ENCODE results near the gene RBM4. TPM values are rescaled to one million over a fixed set of nuclear protein-coding genes. Genes with fewer than 3 reads are reported as not detected.

Gene RBM4
- total and polyA plus RNA-seq, 2 of the 13 experiments (the other 11 are each of a cell fraction or from before 2014, with no cell fraction given): 126 to 136 TPM

DNA sequence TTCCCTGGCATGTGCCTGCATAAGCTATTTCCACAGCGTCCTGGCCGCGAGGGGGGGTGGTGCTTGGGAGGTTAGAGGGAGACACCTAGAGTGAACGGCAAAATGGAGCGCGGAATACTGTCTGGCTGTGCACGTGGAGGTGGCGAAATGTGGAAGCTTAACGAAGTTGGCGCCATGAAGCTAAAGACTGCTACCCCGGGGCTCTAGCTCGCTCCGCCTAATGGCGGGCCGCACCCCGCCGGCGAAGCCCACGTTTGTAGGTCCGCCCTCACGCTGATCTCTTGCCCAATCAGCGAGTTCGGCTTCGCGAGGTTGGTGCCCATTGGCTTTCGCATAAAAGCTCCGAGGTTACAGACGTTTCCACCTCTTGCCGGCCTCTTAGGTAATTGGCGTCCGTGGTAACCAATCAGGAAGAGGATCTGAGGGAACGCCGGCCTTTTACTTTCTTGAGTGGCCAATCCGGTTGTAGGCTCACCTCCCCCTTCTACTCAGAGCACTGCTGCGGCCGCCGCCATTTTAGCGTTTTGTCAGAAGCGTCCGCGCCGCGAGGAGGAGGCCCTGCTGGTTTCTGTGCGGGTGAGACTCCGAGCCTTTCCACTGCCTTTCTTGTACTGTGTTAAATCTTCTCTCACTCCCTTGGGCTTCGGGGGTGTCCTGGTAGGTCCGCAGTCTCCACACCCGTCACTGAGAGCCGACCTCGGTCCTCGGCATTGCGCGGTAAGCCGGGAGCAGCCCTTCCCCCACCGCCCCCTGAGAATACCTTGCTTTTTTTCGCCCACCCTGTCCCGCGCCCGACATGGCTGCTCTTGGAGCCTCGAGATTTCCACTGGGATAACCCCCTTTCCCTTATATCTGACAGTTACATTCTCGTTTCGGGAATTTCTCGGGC, at the start of gene RBM4 (continued):
- TF ChIP-seq, protein P1, sequence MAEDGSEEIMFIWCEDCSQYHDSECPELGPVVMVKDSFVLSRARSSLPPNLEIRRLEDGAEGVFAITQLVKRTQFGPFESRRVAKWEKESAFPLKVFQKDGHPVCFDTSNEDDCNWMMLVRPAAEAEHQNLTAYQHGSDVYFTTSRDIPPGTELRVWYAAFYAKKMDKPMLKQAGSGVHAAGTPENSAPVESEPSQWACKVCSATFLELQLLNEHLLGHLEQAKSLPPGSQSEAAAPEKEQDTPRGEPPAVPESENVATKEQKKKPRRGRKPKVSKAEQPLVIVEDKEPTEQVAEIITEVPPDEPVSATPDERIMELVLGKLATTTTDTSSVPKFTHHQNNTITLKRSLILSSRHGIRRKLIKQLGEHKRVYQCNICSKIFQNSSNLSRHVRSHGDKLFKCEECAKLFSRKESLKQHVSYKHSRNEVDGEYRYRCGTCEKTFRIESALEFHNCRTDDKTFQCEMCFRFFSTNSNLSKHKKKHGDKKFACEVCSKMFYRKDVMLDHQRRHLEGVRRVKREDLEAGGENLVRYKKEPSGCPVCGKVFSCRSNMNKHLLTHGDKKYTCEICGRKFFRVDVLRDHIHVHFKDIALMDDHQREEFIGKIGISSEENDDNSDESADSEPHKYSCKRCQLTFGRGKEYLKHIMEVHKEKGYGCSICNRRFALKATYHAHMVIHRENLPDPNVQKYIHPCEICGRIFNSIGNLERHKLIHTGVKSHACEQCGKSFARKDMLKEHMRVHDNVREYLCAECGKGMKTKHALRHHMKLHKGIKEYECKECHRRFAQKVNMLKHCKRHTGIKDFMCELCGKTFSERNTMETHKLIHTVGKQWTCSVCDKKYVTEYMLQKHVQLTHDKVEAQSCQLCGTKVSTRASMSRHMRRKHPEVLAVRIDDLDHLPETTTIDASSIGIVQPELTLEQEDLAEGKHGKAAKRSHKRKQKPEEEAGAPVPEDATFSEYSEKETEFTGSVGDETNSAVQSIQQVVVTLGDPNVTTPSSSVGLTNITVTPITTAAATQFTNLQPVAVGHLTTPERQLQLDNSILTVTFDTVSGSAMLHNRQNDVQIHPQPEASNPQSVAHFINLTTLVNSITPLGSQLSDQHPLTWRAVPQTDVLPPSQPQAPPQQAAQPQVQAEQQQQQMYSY (CRISPR knock-in tag; IDR thresholded peaks at IDR 0.05): no peak
- TF ChIP-seq SMARCC2 (IDR thresholded peaks at IDR 0.05) (no peak), ZNF629 (CRISPR knock-in tag; conservative IDR thresholded peaks at IDR 0.05) (no peak), NFIB (CRISPR knock-in tag; IDR thresholded peaks at IDR 0.05; ENCODE audit: borderline replicate concordance) (no peak), ZNF263 (CRISPR knock-in tag; IDR thresholded peaks at IDR 0.05) (no peak), ZFP37 (CRISPR knock-in tag; IDR thresholded peaks at IDR 0.05; ENCODE audit: borderline replicate concordance) (no peak), NR2F2 (IDR thresholded peaks at IDR 0.05; ENCODE audit: borderline replicate concordance, low read depth) (no peak), ZNF841 (CRISPR knock-in tag; IDR thresholded peaks at IDR 0.05; ENCODE audit: borderline replicate concordance) (no peak), ZKSCAN5 (CRISPR knock-in tag; IDR thresholded peaks at IDR 0.05) (no peak), ZNF501 (CRISPR knock-in tag; IDR thresholded peaks at IDR 0.05) (peak; percentile 71), GLI4 (CRISPR knock-in tag; IDR thresholded peaks at IDR 0.05; ENCODE audit: borderline replicate concordance) (no peak), FOXA3 (CRISPR knock-in tag; IDR thresholded peaks at IDR 0.05) (0 out of 2 replicates have a peak, but pooled peaks have one; percentile 20), ATF7 (IDR thresholded peaks at IDR 0.05) (no peak), ATF7 (CRISPR knock-in tag; IDR thresholded peaks at IDR 0.05) (no peak), HNF4G (IDR thresholded peaks at IDR 0.05; ENCODE audit: borderline replicate concordance, low read depth, low read length) (no peak; the same call in 1 of the 2 replicates), HNF4G (CRISPR knock-in tag; IDR thresholded peaks at IDR 0.05; ENCODE audit: borderline replicate concordance, low read depth) (no peak), ZMYM3 (CRISPR knock-in tag; IDR thresholded peaks at IDR 0.05) (no peak), ZNF644 (CRISPR knock-in tag; IDR thresholded peaks at IDR 0.05; ENCODE audit: low read depth) (no peak)
- TF ChIP-seq, protein P2, sequence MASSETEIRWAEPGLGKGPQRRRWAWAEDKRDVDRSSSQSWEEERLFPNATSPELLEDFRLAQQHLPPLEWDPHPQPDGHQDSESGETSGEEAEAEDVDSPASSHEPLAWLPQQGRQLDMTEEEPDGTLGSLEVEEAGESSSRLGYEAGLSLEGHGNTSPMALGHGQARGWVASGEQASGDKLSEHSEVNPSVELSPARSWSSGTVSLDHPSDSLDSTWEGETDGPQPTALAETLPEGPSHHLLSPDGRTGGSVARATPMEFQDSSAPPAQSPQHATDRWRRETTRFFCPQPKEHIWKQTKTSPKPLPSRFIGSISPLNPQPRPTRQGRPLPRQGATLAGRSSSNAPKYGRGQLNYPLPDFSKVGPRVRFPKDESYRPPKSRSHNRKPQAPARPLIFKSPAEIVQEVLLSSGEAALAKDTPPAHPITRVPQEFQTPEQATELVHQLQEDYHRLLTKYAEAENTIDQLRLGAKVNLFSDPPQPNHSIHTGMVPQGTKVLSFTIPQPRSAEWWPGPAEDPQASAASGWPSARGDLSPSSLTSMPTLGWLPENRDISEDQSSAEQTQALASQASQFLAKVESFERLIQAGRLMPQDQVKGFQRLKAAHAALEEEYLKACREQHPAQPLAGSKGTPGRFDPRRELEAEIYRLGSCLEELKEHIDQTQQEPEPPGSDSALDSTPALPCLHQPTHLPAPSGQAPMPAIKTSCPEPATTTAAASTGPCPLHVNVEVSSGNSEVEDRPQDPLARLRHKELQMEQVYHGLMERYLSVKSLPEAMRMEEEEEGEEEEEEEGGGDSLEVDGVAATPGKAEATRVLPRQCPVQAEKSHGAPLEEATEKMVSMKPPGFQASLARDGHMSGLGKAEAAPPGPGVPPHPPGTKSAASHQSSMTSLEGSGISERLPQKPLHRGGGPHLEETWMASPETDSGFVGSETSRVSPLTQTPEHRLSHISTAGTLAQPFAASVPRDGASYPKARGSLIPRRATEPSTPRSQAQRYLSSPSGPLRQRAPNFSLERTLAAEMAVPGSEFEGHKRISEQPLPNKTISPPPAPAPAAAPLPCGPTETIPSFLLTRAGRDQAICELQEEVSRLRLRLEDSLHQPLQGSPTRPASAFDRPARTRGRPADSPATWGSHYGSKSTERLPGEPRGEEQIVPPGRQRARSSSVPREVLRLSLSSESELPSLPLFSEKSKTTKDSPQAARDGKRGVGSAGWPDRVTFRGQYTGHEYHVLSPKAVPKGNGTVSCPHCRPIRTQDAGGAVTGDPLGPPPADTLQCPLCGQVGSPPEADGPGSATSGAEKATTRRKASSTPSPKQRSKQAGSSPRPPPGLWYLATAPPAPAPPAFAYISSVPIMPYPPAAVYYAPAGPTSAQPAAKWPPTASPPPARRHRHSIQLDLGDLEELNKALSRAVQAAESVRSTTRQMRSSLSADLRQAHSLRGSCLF (CRISPR knock-in tag; IDR thresholded peaks at IDR 0.05; ENCODE audit: borderline replicate concordance): no peak
- TF ChIP-seq, protein P3, sequence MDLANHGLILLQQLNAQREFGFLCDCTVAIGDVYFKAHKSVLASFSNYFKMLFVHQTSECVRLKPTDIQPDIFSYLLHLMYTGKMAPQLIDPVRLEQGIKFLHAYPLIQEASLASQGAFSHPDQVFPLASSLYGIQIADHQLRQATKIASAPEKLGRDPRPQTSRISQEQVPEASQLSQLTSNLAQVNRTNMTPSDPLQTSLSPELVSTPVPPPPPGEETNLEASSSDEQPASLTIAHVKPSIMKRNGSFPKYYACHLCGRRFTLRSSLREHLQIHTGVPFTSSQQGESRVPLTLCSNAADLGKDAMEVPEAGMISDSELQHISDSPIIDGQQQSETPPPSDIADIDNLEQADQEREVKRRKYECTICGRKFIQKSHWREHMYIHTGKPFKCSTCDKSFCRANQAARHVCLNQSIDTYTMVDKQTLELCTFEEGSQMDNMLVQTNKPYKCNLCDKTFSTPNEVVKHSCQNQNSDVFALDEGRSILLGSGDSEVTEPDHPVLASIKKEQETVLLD (CRISPR knock-in tag; IDR thresholded peaks at IDR 0.05; ENCODE audit: low read depth): no peak; the same call in 1 of the 2 replicates

All from HepG2 (cell line).